ENCODE data around the gene GRPEL1. TPM values are rescaled to one million over a fixed set of nuclear protein-coding genes. Genes with fewer than 3 reads are reported as not detected.

The GRPEL1 gene
- total RNA-seq, 3 donors from 2014 or later (not counting 1 experiment from before 2014, with no cell fraction given) = 20.1 to 37.8 (median 36.8) TPM

DNA sequence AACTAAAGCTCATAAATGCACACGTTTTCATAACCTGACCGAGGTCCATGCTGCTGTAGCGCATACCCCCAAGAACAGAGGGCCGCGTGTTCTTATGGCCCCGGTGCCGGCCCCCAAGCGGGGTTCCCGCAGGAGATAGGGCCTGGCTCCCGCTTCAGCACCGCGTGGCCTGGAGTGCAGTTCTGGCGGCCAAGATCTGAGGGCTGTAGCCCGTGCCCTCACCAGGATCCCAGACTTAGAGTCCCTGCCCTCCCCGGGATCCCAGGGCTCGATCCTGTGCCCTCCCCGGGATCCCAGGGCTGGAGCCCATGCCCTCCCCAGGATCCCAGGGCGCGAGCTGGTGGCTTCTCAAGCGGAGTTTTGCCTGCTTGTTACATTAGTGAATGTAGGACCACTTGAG lies 1.0 kb upstream of the GRPEL1 start:
- no peaks in the 10 kb centered on the region for H3K27me3 ChIP-seq (ENCODE audit: control insufficient read depth, insufficient read depth, low read length)
- TF ChIP-seq CTCF (IDR thresholded peaks at IDR 0.05) = no peak
- peaks cover 27 to 43% of the 10 kb centered on the region in 2 donors for H3K4me1 Mint-ChIP-seq
- WGBS (ENCODE audit: insufficient coverage) = 17% methylated on average over 20 of the region's 20 CpGs
- DNase-seq = no peak
- H3K36me3 ChIP-seq (ENCODE audit: control insufficient read depth, insufficient read depth, low read length) = peaks cover 6% of the 10 kb centered on the region
- H3K36me3 Mint-ChIP-seq = no peaks in the 10 kb centered on the region
- H3K4me3 Mint-ChIP-seq = peak overlapping the region; percentile 97
- intact Hi-C loops (cut with micrococcal nuclease) = loop anchor here (1.0 to 2.0 kb wide), 4 partner anchors 25 to 353 kb away; partner anchors contain the start of genes BLOC1S4 and KIAA0232
- peaks cover 3 to 10% of the 10 kb centered on the region in 2 donors for H3K27me3 Mint-ChIP-seq (ENCODE audit: low read depth in 2 of 2)
- H3K4me1 ChIP-seq (ENCODE audit: control insufficient read depth, insufficient read depth, low read length) = peaks cover 27% of the 10 kb centered on the region
- peak overlapping the region; percentile 92 to 94 for H3K27ac Mint-ChIP-seq
- peak overlapping the region; percentile 82 for H3K4me3 ChIP-seq (ENCODE audit: low read length)
- no peaks in the 10 kb centered on the region for H3K9me3 Mint-ChIP-seq
- no peaks in the 10 kb centered on the region for H3K9me3 ChIP-seq (ENCODE audit: control insufficient read depth, insufficient read depth, low read length)
- no peak for ATAC-seq
- H3K27ac ChIP-seq (ENCODE audit: low read length) = peak overlapping the region; percentile 78

DNA sequence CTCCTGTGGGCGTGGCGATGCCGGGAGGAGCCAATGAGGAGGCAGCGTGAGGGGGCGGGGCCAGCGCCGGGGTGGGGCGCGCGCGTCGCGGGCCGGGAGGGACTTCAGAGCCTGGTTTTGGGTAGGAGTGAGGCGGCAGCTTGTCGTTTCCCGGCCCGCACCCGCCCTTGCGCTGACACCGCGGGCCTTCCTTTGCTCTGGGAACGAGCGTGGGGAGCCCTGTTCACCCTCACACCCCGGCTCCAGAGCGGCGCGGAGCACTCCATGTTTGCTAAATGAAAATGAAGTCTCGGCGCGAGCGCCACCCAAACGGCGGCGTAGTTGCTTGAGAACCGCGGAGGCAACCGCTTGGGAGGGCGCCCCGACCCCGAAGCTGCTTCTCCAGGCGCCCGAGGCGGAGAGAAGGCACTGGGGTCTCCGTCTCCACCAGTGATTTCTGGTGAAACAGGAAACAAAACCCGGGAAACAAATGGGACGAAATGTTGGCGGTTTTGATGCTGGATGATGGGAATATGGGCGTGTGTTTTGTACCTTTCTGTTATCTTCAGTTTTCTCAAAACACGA lies 497 bp upstream of the GRPEL1 start:
- TF ChIP-seq CTCF (IDR thresholded peaks at IDR 0.05) = no peak
- H3K4me3 ChIP-seq (ENCODE audit: low read length) = peak overlapping the region; percentile 91
- H3K27me3 ChIP-seq (ENCODE audit: control insufficient read depth, insufficient read depth, low read length) = no peaks in the 10 kb centered on the region
- peaks cover 3 to 10% of the 10 kb centered on the region in 2 donors for H3K27me3 Mint-ChIP-seq (ENCODE audit: low read depth in 2 of 2)
- no peaks in the 10 kb centered on the region for H3K9me3 ChIP-seq (ENCODE audit: control insufficient read depth, insufficient read depth, low read length)
- ATAC-seq (peak in 1 of 3 donors; percentile 11), DNase-seq (no peak)
- H3K27ac Mint-ChIP-seq = peak overlapping the region; percentile 92 to 94
- WGBS (ENCODE audit: insufficient coverage) = under 1% methylated on average over 50 of the region's 50 CpGs
- peak overlapping the region; percentile 97 for H3K4me3 Mint-ChIP-seq
- H3K27ac ChIP-seq (ENCODE audit: low read length) = peak overlapping the region; percentile 78
- H3K4me1 ChIP-seq (ENCODE audit: control insufficient read depth, insufficient read depth, low read length) = peaks cover 27% of the 10 kb centered on the region
- intact Hi-C loops (cut with micrococcal nuclease) = loop anchor here (1.0 to 2.0 kb wide), 4 partner anchors 24 to 352 kb away; partner anchors contain the start of genes BLOC1S4 and KIAA0232
- H3K9me3 Mint-ChIP-seq = no peaks in the 10 kb centered on the region
- peaks cover 27 to 44% of the 10 kb centered on the region in 2 donors for H3K4me1 Mint-ChIP-seq
- H3K36me3 ChIP-seq (ENCODE audit: control insufficient read depth, insufficient read depth, low read length) = peaks cover 11% of the 10 kb centered on the region
- H3K36me3 Mint-ChIP-seq = no peaks in the 10 kb centered on the region

DNA sequence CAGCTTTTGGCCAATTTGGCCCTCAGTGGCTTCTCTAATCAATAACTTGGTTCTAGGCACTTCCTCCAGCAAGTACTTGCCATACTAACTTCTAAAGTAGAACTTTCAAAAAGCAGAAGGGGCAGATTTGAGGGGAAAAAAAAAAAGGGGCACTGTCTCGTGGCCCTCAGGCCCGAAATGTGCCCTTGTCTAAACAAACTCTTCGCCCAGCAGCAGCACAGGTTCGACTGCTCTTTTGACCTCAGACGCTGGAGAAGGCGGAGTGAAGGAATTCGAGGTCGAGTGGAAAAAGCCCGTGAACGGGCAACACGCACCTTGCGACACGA lies 775 bp downstream of the GRPEL1 start:
- H3K27me3 Mint-ChIP-seq (ENCODE audit: low read depth in 2 of 2) = peaks cover 3 to 10% of the 10 kb centered on the region in 2 donors
- ATAC-seq (no peak), DNase-seq (no peak)
- no peaks in the 10 kb centered on the region for H3K9me3 Mint-ChIP-seq
- H3K27ac Mint-ChIP-seq = peak overlapping the region; percentile 92 to 94
- WGBS (ENCODE audit: insufficient coverage) = 9% methylated on average over 13 of the region's 13 CpGs
- TF ChIP-seq CTCF (IDR thresholded peaks at IDR 0.05) = no peak
- Histone ChIP-seq H3K36me3 (ENCODE audit: control insufficient read depth, insufficient read depth, low read length) (peaks cover 22% of the 10 kb centered on the region), H3K27me3 (ENCODE audit: control insufficient read depth, insufficient read depth, low read length) (no peaks in the 10 kb centered on the region), H3K4me3 (ENCODE audit: low read length) (peak overlapping the region; percentile 91), H3K9me3 (ENCODE audit: control insufficient read depth, insufficient read depth, low read length) (no peaks in the 10 kb centered on the region), H3K4me1 (ENCODE audit: control insufficient read depth, insufficient read depth, low read length) (peaks cover 27% of the 10 kb centered on the region), H3K27ac (ENCODE audit: low read length) (peak overlapping the region; percentile 69)
- peaks cover 27 to 44% of the 10 kb centered on the region in 2 donors for H3K4me1 Mint-ChIP-seq
- intact Hi-C loops (cut with micrococcal nuclease) = no loop called here
- peak overlapping the region; percentile 97 for H3K4me3 Mint-ChIP-seq
- H3K36me3 Mint-ChIP-seq = no peaks in the 10 kb centered on the region

GRCh38 chr4:7066493-7066892 lies 1.4 kb downstream of the GRPEL1 start:
- Mint-ChIP-seq H3K27ac (peak overlapping the region; percentile 92 to 94), H3K4me1 (peaks cover 27 to 44% of the 10 kb centered on the region in 2 donors), H3K27me3 (ENCODE audit: low read depth in 2 of 2) (peaks cover 3 to 10% of the 10 kb centered on the region in 2 donors), H3K9me3 (no peaks in the 10 kb centered on the region), H3K36me3 (peaks cover 2% of the 10 kb centered on the region), H3K4me3 (peak overlapping the region; percentile 97)
- H3K36me3 ChIP-seq (ENCODE audit: control insufficient read depth, insufficient read depth, low read length) = peaks cover 28% of the 10 kb centered on the region
- no peaks in the 10 kb centered on the region for H3K9me3 ChIP-seq (ENCODE audit: control insufficient read depth, insufficient read depth, low read length)
- DNase-seq (no peak), ATAC-seq (no peak)
- H3K4me3 ChIP-seq (ENCODE audit: low read length) = no peak overlapping the region
- peaks cover 27% of the 10 kb centered on the region for H3K4me1 ChIP-seq (ENCODE audit: control insufficient read depth, insufficient read depth, low read length)
- WGBS (ENCODE audit: insufficient coverage) = 90% methylated on average over 4 of the region's 4 CpGs
- H3K27ac ChIP-seq (ENCODE audit: low read length) = no peak overlapping the region
- no peaks in the 10 kb centered on the region for H3K27me3 ChIP-seq (ENCODE audit: control insufficient read depth, insufficient read depth, low read length)
- no peak for TF ChIP-seq CTCF (IDR thresholded peaks at IDR 0.05)
- intact Hi-C loops (cut with micrococcal nuclease) = no loop called here

Data from natural killer cell (primary cell).